Left ventricle myocardium inferior (tissue), 1 donor: ENCODE data around the gene ITGA4. TPM values are rescaled to one million over a fixed set of nuclear protein-coding genes. Genes with fewer than 3 reads are reported as not detected.
"Not testable (repeated sequence)": the region's sequence is repeated elsewhere in the genome, so short reads cannot be mapped to it uniquely, and the experiment has no call there.

Experiments used
- DNase-seq: peaks from one replicate; pipeline ENCODE4 v3.0.0-alpha.2; 2020
- H3K27ac ChIP-seq: fragments of 200-600 bp; replicated peaks from 2 replicates; pipeline ENCODE4 v1.8.0; 2021
- H3K27me3 ChIP-seq: fragments of 200-600 bp; 2 replicates; pipeline ENCODE4 v1.8.0; 2021; ENCODE audit warnings: low read depth
- H3K36me3 ChIP-seq: fragments of 200-600 bp; 2 replicates; pipeline ENCODE4 v1.8.0; 2021
- H3K4me1 ChIP-seq: fragments of 200-600 bp; 2 replicates; pipeline ENCODE4 v1.8.0; 2021
- H3K4me3 ChIP-seq: fragments of 200-600 bp; 2 replicates; pipeline ENCODE4 v1.8.0; 2021; ENCODE audit warnings: mild to moderate bottlenecking, moderate library complexity
- H3K9me3 ChIP-seq: fragments of 200-600 bp; replicated peaks from 2 replicates; pipeline ENCODE4 v1.8.0; 2021
- CTCF ChIP-seq: fragments of 200-600 bp; IDR thresholded peaks from 2 replicates; pipeline ENCODE4 v1.8.0; 2021; ENCODE audit warnings: antibody characterized with exemption, mild to moderate bottlenecking, borderline replicate concordance
- intact Hi-C: fragments of 100-400 bp; cut with micrococcal nuclease; formaldehyde crosslinking; loops from one replicate; pipeline ENCODE4 v1.11.0; 2022
- total RNA-seq: library from RNA; stranded (reverse); fragmentation: NEBNext Ultra II Directional; extraction: Animal tissue kit (Norgen Biotek cat#: 25700); gene quantifications from one replicate; pipeline ENCODE4 v1.2.1, GENCODE V29; 2021
- donor health status: DM: no; HTN: yes; CAD: no; lungs with severe emphysema.

ITGA4 gene
- total RNA-seq, 1 donor from 2014 or later, result 0.74 TPM

- Histone ChIP-seq H3K4me3 (no peak overlapping the region), H3K9me3 (no peaks in the 10 kb centered on the region), H3K4me1 (no peaks in the 10 kb centered on the region), H3K36me3 (no peaks in the 10 kb centered on the region), H3K27me3 (no peaks in the 10 kb centered on the region), H3K27ac (no peak overlapping the region)
- intact Hi-C loops, result no loop called here
- TF ChIP-seq CTCF, result no peak
- DNase-seq, result no peak
These were observed 16.8 kb upstream of the ITGA4 start for GRCh38 chr2:181440344-181440743.

- intact Hi-C loops, result no loop called here
- no peak for TF ChIP-seq CTCF
- no peak for DNase-seq
These were observed 16.3 kb upstream of the ITGA4 start for GRCh38 chr2:181440919-181441318.

GRCh38 chr2:181441670-181442069 is 15.5 kb upstream of the ITGA4 start:
- no peak for DNase-seq
- H3K27me3 ChIP-seq, result no peaks in the 10 kb centered on the region
- no peaks in the 10 kb centered on the region for H3K4me1 ChIP-seq
- no peak overlapping the region for H3K27ac ChIP-seq
- H3K9me3 ChIP-seq, result no peaks in the 10 kb centered on the region
- H3K4me3 ChIP-seq, result no peak overlapping the region
- no peaks in the 10 kb centered on the region for H3K36me3 ChIP-seq
- intact Hi-C loops, result no loop called here
- TF ChIP-seq CTCF, result no peak

More at GRCh38 chr2:181440919-181441318, 16.3 kb upstream of the ITGA4 start:
- Histone ChIP-seq H3K9me3 (no peaks in the 10 kb centered on the region), H3K27ac (no peak overlapping the region), H3K27me3 (no peaks in the 10 kb centered on the region), H3K4me1 (no peaks in the 10 kb centered on the region), H3K4me3 (no peak overlapping the region), H3K36me3 (no peaks in the 10 kb centered on the region)

GRCh38 chr2:181444654-181445053 is 12.5 kb upstream of the ITGA4 start:
- TF ChIP-seq CTCF, result no peak
- Histone ChIP-seq H3K27me3 (no peaks in the 10 kb centered on the region), H3K4me1 (no peaks in the 10 kb centered on the region), H3K4me3 (no peak overlapping the region), H3K36me3 (no peaks in the 10 kb centered on the region), H3K9me3 (peaks cover 5% of the 10 kb centered on the region), H3K27ac (no peak overlapping the region)
- intact Hi-C loops, result no loop called here
- no peak for DNase-seq

GRCh38 chr2:181446985-181447384 is 10.2 kb upstream of the ITGA4 start:
- peaks cover 5% of the 10 kb centered on the region for H3K9me3 ChIP-seq
- no peaks in the 10 kb centered on the region for H3K27me3 ChIP-seq
- H3K4me1 ChIP-seq, result no peaks in the 10 kb centered on the region
- DNase-seq, result no peak
- no peaks in the 10 kb centered on the region for H3K36me3 ChIP-seq
- TF ChIP-seq CTCF, result no peak
- H3K4me3 ChIP-seq, result no peak overlapping the region
- intact Hi-C loops, result no loop called here
- H3K27ac ChIP-seq, result no peak overlapping the region

GRCh38 chr2:181449278-181449677 is 7.9 kb upstream of the ITGA4 start:
- H3K4me1 ChIP-seq, DNase-seq, H3K27me3 ChIP-seq, H3K9me3 ChIP-seq, H3K36me3 ChIP-seq, H3K27ac ChIP-seq, intact Hi-C loops, H3K4me3 ChIP-seq: not testable (repeated sequence)
